OCI-LY1 (cell line): Measurements from ENCODE around the gene KCNN3.

Experiments
- H2AFZ ChIP-seq: fragments of 200-600 bp; sonication (generic), shearing (Covaris generic); 2 replicates; pipeline ENCODE4 v1.6.0; 2014; ENCODE audit warnings: antibody characterized with exemption, mild to moderate bottlenecking, low read length
- H3F3A ChIP-seq: fragments of 200-600 bp; sonication (generic), shearing (Covaris generic); 2 replicates; pipeline ENCODE4 v1.6.0; 2014; ENCODE audit warnings: mild to moderate bottlenecking, antibody characterized with exemption, low read length, moderate library complexity; ENCODE audit not compliant: insufficient read depth
- H3K27ac ChIP-seq: fragments of 200-600 bp; sonication (generic); 2 replicates; pipeline ENCODE4 v1.5.1; 2014; ENCODE audit warnings: low read length, mixed run types, mild to moderate bottlenecking, low read depth; ENCODE audit not compliant: poor library complexity, severe bottlenecking
- H3K27me3 ChIP-seq: fragments of 200-600 bp; sonication (generic); 2 replicates; pipeline ENCODE4 v1.6.0; 2014; ENCODE audit warnings: antibody characterized with exemption, mild to moderate bottlenecking, low read length, moderate library complexity; ENCODE audit not compliant: insufficient read depth
- H3K36me3 ChIP-seq: fragments of 200-600 bp; sonication (generic); 2 replicates; pipeline ENCODE4 v1.6.1; 2014; ENCODE audit warnings: mild to moderate bottlenecking, antibody characterized with exemption, low read length, moderate library complexity, mixed read lengths; ENCODE audit not compliant: insufficient read depth
- H3K4me1 ChIP-seq: fragments of 200-600 bp; sonication (generic); 2 replicates; pipeline ENCODE4 v1.5.1; 2014; ENCODE audit warnings: mild to moderate bottlenecking, low read length, moderate library complexity; ENCODE audit not compliant: insufficient read depth, severe bottlenecking
- H3K4me2 ChIP-seq: fragments of 200-600 bp; sonication (generic), shearing (Covaris generic); 2 replicates; pipeline ENCODE4 v1.6.1; 2014; ENCODE audit warnings: low read length
- H3K4me3 ChIP-seq: fragments of 200-600 bp; sonication (generic); 2 replicates; pipeline ENCODE4 v1.5.1; 2014; ENCODE audit warnings: low read length, low read depth, mild to moderate bottlenecking, mixed read lengths; ENCODE audit not compliant: poor library complexity, severe bottlenecking
- H3K79me2 ChIP-seq: fragments of 200-600 bp; shearing (Covaris generic); 2 replicates; pipeline ENCODE4 v1.6.1; 2016; ENCODE audit warnings: mixed run types, low read length, mixed read lengths; ENCODE audit not compliant: insufficient read depth
- H3K9ac ChIP-seq: fragments of 200-600 bp; sonication (generic), shearing (Covaris generic); 2 replicates; pipeline ENCODE4 v1.6.1; 2014; ENCODE audit warnings: mild to moderate bottlenecking, low read length, mixed read lengths
- H3K9me2 ChIP-seq: fragments of 200-600 bp; sonication (generic), shearing (Covaris generic); 2 replicates; pipeline ENCODE4 v1.6.1; 2014; ENCODE audit warnings: low read depth, mild to moderate bottlenecking, low read length, mixed read lengths
- H3K9me3 ChIP-seq: fragments of 200-600 bp; shearing (Covaris generic); 2 replicates; pipeline ENCODE4 v1.6.1; 2014; ENCODE audit warnings: low read length, mixed read lengths
- H4K20me1 ChIP-seq: fragments of 200-600 bp; sonication (generic), shearing (Covaris generic); 2 replicates; pipeline ENCODE4 v1.6.0; 2016; ENCODE audit warnings: mild to moderate bottlenecking, low read length; ENCODE audit not compliant: insufficient read depth
- CTCF ChIP-seq: fragments of 200-600 bp; sonication (generic), shearing (Covaris generic); IDR thresholded peaks from 2 replicates; pipeline ENCODE4 v1.5.1; 2017; ENCODE audit warnings: mild to moderate bottlenecking, antibody characterized with exemption, low read length, moderate library complexity, mixed read lengths
- EZH2 ChIP-seq: fragments of 200-600 bp; sonication (generic), shearing (Covaris generic); IDR thresholded peaks from 2 replicates; pipeline ENCODE4 v1.8.0; 2017; ENCODE audit warnings: borderline replicate concordance, mixed run types, mild to moderate bottlenecking, antibody characterized with exemption, low read length, moderate library complexity, mixed read lengths

KCNN3 gene

GRCh38 chr1:154726443-154726842, 143.6 kb downstream of the KCNN3 start:
- H3K9ac ChIP-seq: no peak overlapping the region
- peaks cover 2% of the 10 kb centered on the region for H3K4me1 ChIP-seq
- no peaks in the 10 kb centered on the region for H3K79me2 ChIP-seq
- H3F3A ChIP-seq: no peaks in the 10 kb centered on the region
- no peak overlapping the region for H3K4me2 ChIP-seq
- no peaks in the 10 kb centered on the region for H4K20me1 ChIP-seq
- H3K9me3 ChIP-seq: no peaks in the 10 kb centered on the region
- H3K27me3 ChIP-seq: no peaks in the 10 kb centered on the region
- H3K9me2 ChIP-seq: no peaks in the 10 kb centered on the region
- peaks cover 90% of the 10 kb centered on the region for H3K36me3 ChIP-seq
- H2AFZ ChIP-seq: no peak overlapping the region
- H3K4me3 ChIP-seq: no peak overlapping the region
- no peak for TF ChIP-seq EZH2
- no peak for TF ChIP-seq CTCF
- H3K27ac ChIP-seq: no peak overlapping the region

GRCh38 chr1:154725865-154726264, 144.2 kb downstream of the KCNN3 start:
- H3K9me2 ChIP-seq: no peaks in the 10 kb centered on the region
- no peak overlapping the region for H3K4me3 ChIP-seq
- peaks cover 85% of the 10 kb centered on the region for H3K36me3 ChIP-seq
- no peak overlapping the region for H3K27ac ChIP-seq
- TF ChIP-seq EZH2 (no peak), CTCF (no peak)
- peaks cover 3% of the 10 kb centered on the region for H3K4me1 ChIP-seq
- no peaks in the 10 kb centered on the region for H4K20me1 ChIP-seq
- H3K9me3 ChIP-seq: no peaks in the 10 kb centered on the region
- H3F3A ChIP-seq: no peaks in the 10 kb centered on the region
- no peak overlapping the region for H2AFZ ChIP-seq
- no peak overlapping the region for H3K9ac ChIP-seq
- H3K4me2 ChIP-seq: no peak overlapping the region
- no peaks in the 10 kb centered on the region for H3K79me2 ChIP-seq
- no peaks in the 10 kb centered on the region for H3K27me3 ChIP-seq

GRCh38 chr1:154720328-154721297, 149.5 kb downstream of the KCNN3 start:
- H3K79me2 ChIP-seq: no peaks in the 10 kb centered on the region
- no peaks in the 10 kb centered on the region for H3K27me3 ChIP-seq
- no peak overlapping the region for H3K4me3 ChIP-seq
- peaks cover 53% of the 10 kb centered on the region for H3K36me3 ChIP-seq
- no peaks in the 10 kb centered on the region; the same call in 1 of the 2 replicates for H3F3A ChIP-seq
- no peaks in the 10 kb centered on the region for H3K9me2 ChIP-seq
- H2AFZ ChIP-seq: no peak overlapping the region
- TF ChIP-seq EZH2 (no peak), CTCF (no peak)
- no peaks in the 10 kb centered on the region for H3K9me3 ChIP-seq
- H3K4me2 ChIP-seq: no peak overlapping the region
- H3K4me1 ChIP-seq: peaks cover 3% of the 10 kb centered on the region
- H4K20me1 ChIP-seq: no peaks in the 10 kb centered on the region
- H3K27ac ChIP-seq: no peak overlapping the region
- H3K9ac ChIP-seq: no peak overlapping the region
